ENCODE measurements around the gene SEMA4G.

SEMA4G gene

DNA sequence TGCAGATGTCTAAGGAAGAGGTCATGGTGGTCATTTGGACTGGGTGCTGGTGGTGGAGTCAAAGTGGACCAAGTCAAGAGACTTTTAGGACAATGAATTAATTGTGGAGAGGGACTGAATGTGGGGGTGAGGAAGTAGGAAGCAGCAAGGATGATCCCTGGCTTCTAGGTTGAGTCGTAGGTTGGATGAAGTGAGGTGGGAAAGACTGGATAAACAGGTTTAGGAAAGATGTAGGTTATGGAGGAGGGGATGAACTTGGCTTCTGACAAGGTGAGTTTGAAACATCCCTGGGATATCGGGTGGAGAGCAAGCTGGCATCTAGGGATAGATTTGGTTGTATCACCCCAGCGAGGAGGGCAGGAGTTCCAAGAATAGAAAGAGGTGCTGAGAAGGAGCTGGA is 7.6 kb downstream of the SEMA4G start:
- Histone ChIP-seq H3K4me3 (ENCODE audit: low read length) (no peak overlapping the region), H3K27me3 (ENCODE audit: low read depth, low read length) (no peaks in the 10 kb centered on the region), H3K4me2 (ENCODE audit: low read length) (no peak overlapping the region), H3K36me3 (replicated peaks; ENCODE audit: low read depth, low read length) (no peaks in the 10 kb centered on the region), H3K27ac (ENCODE audit: low read length) (no peak overlapping the region), H3K79me2 (ENCODE audit: low read length) (no peaks in the 10 kb centered on the region), H4K20me1 (ENCODE audit: insufficient read depth, low read length) (no peaks in the 10 kb centered on the region), H3K9ac (ENCODE audit: low read length) (no peak overlapping the region), H2AFZ (ENCODE audit: low read depth, low read length) (no peak overlapping the region), H3K4me1 (ENCODE audit: low read length) (no peaks in the 10 kb centered on the region), H3K9me3 (ENCODE audit: insufficient read depth, low read length) (no peaks in the 10 kb centered on the region)
- TF ChIP-seq, protein P1, sequence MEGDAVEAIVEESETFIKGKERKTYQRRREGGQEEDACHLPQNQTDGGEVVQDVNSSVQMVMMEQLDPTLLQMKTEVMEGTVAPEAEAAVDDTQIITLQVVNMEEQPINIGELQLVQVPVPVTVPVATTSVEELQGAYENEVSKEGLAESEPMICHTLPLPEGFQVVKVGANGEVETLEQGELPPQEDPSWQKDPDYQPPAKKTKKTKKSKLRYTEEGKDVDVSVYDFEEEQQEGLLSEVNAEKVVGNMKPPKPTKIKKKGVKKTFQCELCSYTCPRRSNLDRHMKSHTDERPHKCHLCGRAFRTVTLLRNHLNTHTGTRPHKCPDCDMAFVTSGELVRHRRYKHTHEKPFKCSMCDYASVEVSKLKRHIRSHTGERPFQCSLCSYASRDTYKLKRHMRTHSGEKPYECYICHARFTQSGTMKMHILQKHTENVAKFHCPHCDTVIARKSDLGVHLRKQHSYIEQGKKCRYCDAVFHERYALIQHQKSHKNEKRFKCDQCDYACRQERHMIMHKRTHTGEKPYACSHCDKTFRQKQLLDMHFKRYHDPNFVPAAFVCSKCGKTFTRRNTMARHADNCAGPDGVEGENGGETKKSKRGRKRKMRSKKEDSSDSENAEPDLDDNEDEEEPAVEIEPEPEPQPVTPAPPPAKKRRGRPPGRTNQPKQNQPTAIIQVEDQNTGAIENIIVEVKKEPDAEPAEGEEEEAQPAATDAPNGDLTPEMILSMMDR (IDR thresholded peaks at IDR 0.05; ENCODE audit: low read depth, low read length) = no peak
- TF ChIP-seq EZH2phosphoT487 (IDR thresholded peaks at IDR 0.05; ENCODE audit: low read depth) = no peak

- Histone ChIP-seq H3K79me2 (ENCODE audit: low read length) (no peaks in the 10 kb centered on the region), H3K9ac (ENCODE audit: low read length) (no peak overlapping the region), H3K4me3 (ENCODE audit: low read length) (no peak overlapping the region), H3K27me3 (ENCODE audit: low read depth, low read length) (no peaks in the 10 kb centered on the region), H3K27ac (ENCODE audit: low read length) (no peak overlapping the region), H3K9me3 (ENCODE audit: insufficient read depth, low read length) (no peaks in the 10 kb centered on the region), H3K4me2 (ENCODE audit: low read length) (no peak overlapping the region), H2AFZ (ENCODE audit: low read depth, low read length) (no peak overlapping the region), H3K36me3 (replicated peaks; ENCODE audit: low read depth, low read length) (no peaks in the 10 kb centered on the region), H4K20me1 (ENCODE audit: insufficient read depth, low read length) (no peaks in the 10 kb centered on the region), H3K4me1 (ENCODE audit: low read length) (no peaks in the 10 kb centered on the region)
- no peak for TF ChIP-seq EZH2phosphoT487 (IDR thresholded peaks at IDR 0.05; ENCODE audit: low read depth)
- TF ChIP-seq, protein P1 (IDR thresholded peaks at IDR 0.05; ENCODE audit: low read depth, low read length) = no peak
Measured at GRCh38 chr10:100977436-100977835, 8.1 kb downstream of the SEMA4G start.

DNA sequence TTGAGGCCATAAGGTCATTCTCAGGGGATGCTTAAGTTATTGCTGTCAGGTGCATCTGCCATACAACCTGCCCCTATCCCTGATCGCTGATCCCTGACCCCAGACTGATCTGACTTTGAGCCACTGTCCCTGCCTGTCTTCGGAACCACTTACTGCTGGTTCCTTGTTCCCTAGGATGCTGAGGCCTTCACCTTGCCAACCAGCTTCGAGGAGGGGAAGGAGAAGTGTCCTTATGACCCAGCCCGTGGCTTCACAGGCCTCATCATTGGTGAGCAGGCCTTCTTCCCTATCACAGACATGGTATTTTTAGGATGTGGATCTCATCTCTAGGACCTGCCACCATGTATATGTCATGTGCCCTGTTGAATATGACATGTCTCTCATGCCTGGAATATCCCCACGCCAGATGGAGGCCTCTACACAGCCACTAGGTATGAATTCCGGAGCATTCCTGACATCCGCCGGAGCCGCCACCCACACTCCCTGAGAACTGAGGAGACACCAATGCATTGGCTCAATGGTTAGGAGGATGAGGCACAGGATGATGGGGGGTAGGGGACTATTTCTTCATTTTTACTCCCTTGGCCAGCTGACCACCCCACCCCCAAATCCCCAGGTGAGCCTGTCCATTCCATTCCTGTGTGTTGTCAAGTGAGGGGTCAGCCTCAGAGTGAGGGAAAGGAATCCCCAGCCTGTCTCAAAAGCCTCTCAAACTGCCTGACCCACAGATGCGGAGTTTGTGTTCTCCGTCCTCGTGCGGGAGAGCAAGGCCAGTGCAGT is 9.0 kb downstream of the SEMA4G start:
- Histone ChIP-seq H3K4me3 (ENCODE audit: low read length) (no peak overlapping the region), H3K79me2 (ENCODE audit: low read length) (no peaks in the 10 kb centered on the region), H3K27me3 (ENCODE audit: low read depth, low read length) (no peaks in the 10 kb centered on the region), H3K4me2 (ENCODE audit: low read length) (no peak overlapping the region), H2AFZ (ENCODE audit: low read depth, low read length) (no peak overlapping the region), H3K9ac (ENCODE audit: low read length) (no peak overlapping the region), H3K27ac (ENCODE audit: low read length) (no peak overlapping the region), H4K20me1 (ENCODE audit: insufficient read depth, low read length) (no peaks in the 10 kb centered on the region), H3K4me1 (ENCODE audit: low read length) (no peaks in the 10 kb centered on the region), H3K36me3 (replicated peaks; ENCODE audit: low read depth, low read length) (no peaks in the 10 kb centered on the region), H3K9me3 (ENCODE audit: insufficient read depth, low read length) (no peaks in the 10 kb centered on the region)
- TF ChIP-seq, protein P1 (IDR thresholded peaks at IDR 0.05; ENCODE audit: low read depth, low read length) = no peak
- no peak for TF ChIP-seq EZH2phosphoT487 (IDR thresholded peaks at IDR 0.05; ENCODE audit: low read depth)

DNA sequence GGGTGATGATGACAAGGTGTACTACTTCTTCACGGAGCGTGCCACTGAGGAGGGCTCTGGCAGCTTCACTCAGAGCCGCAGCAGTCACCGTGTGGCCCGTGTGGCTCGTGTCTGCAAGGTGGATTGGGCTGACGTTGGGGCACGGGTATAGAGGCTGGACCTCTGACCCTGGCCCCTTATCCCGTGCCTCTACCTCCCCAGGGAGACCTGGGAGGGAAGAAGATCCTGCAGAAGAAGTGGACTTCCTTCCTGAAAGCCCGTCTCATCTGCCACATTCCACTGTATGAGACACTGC is 9.5 kb downstream of the SEMA4G start:
- Histone ChIP-seq H2AFZ (ENCODE audit: low read depth, low read length) (no peak overlapping the region), H3K4me1 (ENCODE audit: low read length) (no peaks in the 10 kb centered on the region), H3K9me3 (ENCODE audit: insufficient read depth, low read length) (no peaks in the 10 kb centered on the region), H3K9ac (ENCODE audit: low read length) (no peak overlapping the region), H4K20me1 (ENCODE audit: insufficient read depth, low read length) (no peaks in the 10 kb centered on the region), H3K36me3 (replicated peaks; ENCODE audit: low read depth, low read length) (no peaks in the 10 kb centered on the region), H3K27me3 (ENCODE audit: low read depth, low read length) (no peaks in the 10 kb centered on the region), H3K27ac (ENCODE audit: low read length) (no peak overlapping the region), H3K4me2 (ENCODE audit: low read length) (no peak overlapping the region), H3K4me3 (ENCODE audit: low read length) (no peak overlapping the region), H3K79me2 (ENCODE audit: low read length) (no peaks in the 10 kb centered on the region)
- TF ChIP-seq, protein P1 (IDR thresholded peaks at IDR 0.05; ENCODE audit: low read depth, low read length) = no peak
- no peak for TF ChIP-seq EZH2phosphoT487 (IDR thresholded peaks at IDR 0.05; ENCODE audit: low read depth)

Data from OCI-LY3 (cell line).